IMR-90 (cell line): ENCODE data around the gene ANKRD31. TPM values are rescaled to one million over a fixed set of nuclear protein-coding genes. Genes with fewer than 3 reads are reported as not detected.

Experiments
- ATAC-seq: fragments of 200-7000 bp; cut with Tn5 transposase; 2 replicates; pipeline ENCODE4 v1.9.1; 2020; ENCODE audit warnings: low read depth, mild to moderate bottlenecking, moderate library complexity
- BruUV-seq: library from RNA; stranded (reverse); fragments of 400-500 nt; replicated peaks from 2 replicates; lab custom pipeline; 2021; lab: Mats Ljungman, UMichigan
- CTCF ChIA-PET: fragments of 300-600 bp; formaldehyde crosslinking; extraction: SDS; loops from one replicate; lab custom pipeline; 2021; ENCODE audit warnings: antibody characterized with exemption; lab: Yijun Ruan, JAX
- POLR2A ChIA-PET: fragments of 300-600 bp; sonication (Branson Sonifier 250); formaldehyde crosslinking; loops from one replicate; lab custom pipeline; 2022; ENCODE audit warnings: antibody characterized with exemption; ENCODE audit not compliant: unreplicated experiment; lab: Charles Lee
- DNase-seq: peaks from one replicate; pipeline ENCODE4 v3.0.0; 2013
- H2AFZ ChIP-seq: replicated peaks from 2 replicates; pipeline ENCODE3; 2013; ENCODE audit warnings: low read length, mild to moderate bottlenecking; ENCODE audit not compliant: poor library complexity
- H2AK5ac ChIP-seq: 2 replicates; pipeline ENCODE4 v1.6.1; 2013; ENCODE audit warnings: low read depth, low read length, inconsistent platforms
- H2AK9ac ChIP-seq: replicated peaks from 2 replicates; pipeline ENCODE3; 2013; ENCODE audit warnings: mild to moderate bottlenecking, low read depth, low read length, moderate library complexity; ENCODE audit not compliant: poor library complexity
- H2BK120ac ChIP-seq: 2 replicates; pipeline ENCODE4 v1.6.1; 2013; ENCODE audit warnings: low read depth, low read length, inconsistent platforms
- H2BK15ac ChIP-seq: 3 replicates; pipeline ENCODE4 v1.6.1; 2013; ENCODE audit warnings: low read depth, low read length, inconsistent platforms
- H2BK20ac ChIP-seq: 2 replicates; pipeline ENCODE4 v1.6.1; 2013; ENCODE audit warnings: low read depth, mild to moderate bottlenecking, inconsistent platforms, low read length, moderate library complexity
- H2BK5ac ChIP-seq: 2 replicates; pipeline ENCODE4 v1.6.1; 2013; ENCODE audit warnings: mild to moderate bottlenecking, low read depth, low read length, inconsistent platforms; ENCODE audit not compliant: poor library complexity, severe bottlenecking
- H3K14ac ChIP-seq: replicated peaks from 2 replicates; pipeline ENCODE4 v1.6.1; 2013; ENCODE audit warnings: low read depth, low read length, inconsistent platforms
- H3K18ac ChIP-seq: 2 replicates; pipeline ENCODE4 v1.6.1; 2013; ENCODE audit warnings: low read depth, low read length, control low read depth
- H3K23ac ChIP-seq: 2 replicates; pipeline ENCODE4 v1.6.1; 2013; ENCODE audit warnings: low read depth, low read length, inconsistent platforms
- H3K27ac ChIP-seq: 2 replicates; pipeline ENCODE4 v1.5.1; 2013; ENCODE audit warnings: mild to moderate bottlenecking, control low read depth, low read length; ENCODE audit not compliant: insufficient read depth
- H3K27me3 ChIP-seq: 2 replicates; pipeline ENCODE4 v1.6.1; 2013; ENCODE audit warnings: low read length; ENCODE audit not compliant: control insufficient read depth, insufficient read depth
- H3K36me3 ChIP-seq: 2 replicates; pipeline ENCODE4 v1.6.1; 2013; ENCODE audit warnings: low read length, mixed read lengths; ENCODE audit not compliant: control insufficient read depth, insufficient read depth
- H3K4ac ChIP-seq: 2 replicates; pipeline ENCODE4 v1.6.1; 2013; ENCODE audit warnings: low read depth, low read length, inconsistent platforms
- H3K4me1 ChIP-seq: 2 replicates; pipeline ENCODE4 v1.6.1; 2013; ENCODE audit warnings: low read length, mixed read lengths; ENCODE audit not compliant: control insufficient read depth, insufficient read depth
- H3K4me2 ChIP-seq: 2 replicates; pipeline ENCODE4 v1.6.1; 2013; ENCODE audit warnings: low read depth, mild to moderate bottlenecking, control low read depth, low read length, moderate library complexity
- H3K4me3 ChIP-seq: 2 replicates; pipeline ENCODE4 v1.5.1; 2013; ENCODE audit warnings: low read depth, mild to moderate bottlenecking, control low read depth, low read length, moderate library complexity; ENCODE audit not compliant: insufficient read depth
- H3K56ac ChIP-seq: 2 replicates; pipeline ENCODE4 v1.6.1; 2013; ENCODE audit warnings: low read length, inconsistent platforms; ENCODE audit not compliant: insufficient read depth; ENCODE audit errors: extremely low read depth
- H3K79me1 ChIP-seq, 2 experiments: 2 replicates each; pipeline ENCODE4 v1.6.1; 2013; ENCODE audit warnings: low read length in 2 of 2, inconsistent platforms in 1 of 2, low read depth in 1 of 2
- H3K9ac ChIP-seq: 2 replicates; pipeline ENCODE4 v1.6.1; 2013; ENCODE audit warnings: low read depth, low read length, control low read depth
- H3K9me1 ChIP-seq: 2 replicates; pipeline ENCODE4 v1.6.1; 2013; ENCODE audit warnings: low read length, inconsistent platforms; ENCODE audit not compliant: insufficient read depth
- H3K9me3 ChIP-seq: 2 replicates; pipeline ENCODE4 v1.6.1; 2013; ENCODE audit warnings: low read length; ENCODE audit not compliant: control insufficient read depth, insufficient read depth
- H4K20me1 ChIP-seq: 2 replicates; pipeline ENCODE4 v1.6.1; 2013; ENCODE audit warnings: low read length, inconsistent platforms; ENCODE audit not compliant: insufficient read depth
- H4K5ac ChIP-seq: 2 replicates; pipeline ENCODE4 v1.6.1; 2013; ENCODE audit warnings: mild to moderate bottlenecking, low read depth, low read length, control low read depth
- H4K8ac ChIP-seq, 2 experiments: 2 replicates each; pipeline ENCODE4 v1.6.1; 2013; ENCODE audit warnings: low read depth in 2 of 2, low read length in 2 of 2, control low read depth in 1 of 2, inconsistent platforms in 1 of 2
- H4K91ac ChIP-seq: 2 replicates; pipeline ENCODE4 v1.6.1; 2013; ENCODE audit warnings: low read depth, low read length, inconsistent platforms; ENCODE audit not compliant: insufficient read depth
- CHD1 ChIP-seq: IDR thresholded peaks from 2 replicates; pipeline ENCODE4 v1.6.1; 2012; ENCODE audit warnings: low read depth, low read length, improper control_type of control experiment
- USF2 ChIP-seq: fragments of 150-350 bp; IDR thresholded peaks from 2 replicates; pipeline ENCODE4 v1.6.1; 2017; ENCODE audit warnings: mild to moderate bottlenecking, antibody characterized with exemption, low read length, low read depth
- WGBS, 2 experiments: methylation state at CpG; one replicate each; pipeline versions ENCODE4 v1.1.5 to v1.1.7; 2013; ENCODE audit warnings: missing lambda C conversion rate in 2 of 2; ENCODE audit not compliant: insufficient read length in 1 of 2; ENCODE audit errors: extremely low coverage in 2 of 2; 5-methylcytosine and 5-hydroxymethylcytosine counted together
- dilution Hi-C: fragments of 300-500 bp; cut with HindIII; formaldehyde crosslinking; loops from one replicate; pipeline ENCODE4 v1.14.3; 2018; ENCODE audit warnings: low sequenced_read_pairs; ENCODE audit not compliant: unreplicated experiment
- in situ Hi-C: fragments of 300-500 bp; cut with MboI; formaldehyde crosslinking; loops from 3 replicates; pipeline ENCODE4 v1.14.3; 2019; ENCODE audit warnings: low sequenced_read_pairs, inconsistent platforms, mixed read lengths
- intact Hi-C: fragments of 100-400 bp; cut with micrococcal nuclease; formaldehyde crosslinking; loops from 2 replicates; pipeline ENCODE4 v1.10.0; 2022
- polyA plus RNA-seq, 3 experiments: library from polyadenylated mRNA; depleted of rRNA; stranded (reverse); fragments of >200 nt; gene quantifications; 2 replicates each; pipeline ENCODE4 v1.2.3, GENCODE V29; 2012; ENCODE audit warnings: low replicate concordance in 1 of 3
- total RNA-seq: library from RNA; depleted of rRNA; stranded (reverse); fragments of >200 nt; gene quantifications from 2 replicates; pipeline ENCODE4 v1.2.3, GENCODE V29; 2012

ANKRD31 gene
- total and polyA plus RNA-seq, 2 of the 4 experiments (the other 2 are of a cell fraction), result under 0.01 to 0.02 TPM

- no peak overlapping the region for H3K9ac ChIP-seq
- intact Hi-C loops, result no loop called here
- H3K36me3 ChIP-seq, result no peaks in the 10 kb centered on the region
- DNase-seq (no peak), ATAC-seq (no peak)
- H3K27ac ChIP-seq, result no peak overlapping the region
- H3K4me3 ChIP-seq, result no peak overlapping the region
- TF ChIP-seq CHD1, result no peak
- peak; percentile 44; the same call in 1 of the 2 replicates for TF ChIP-seq USF2
- H2BK5ac ChIP-seq, result no peak overlapping the region
- H3K9me3 ChIP-seq, result 0 out of 2 replicates have a peak, but pooled peaks cover 2% of the 10 kb centered on the region
- H2BK15ac ChIP-seq, result no peak overlapping the region
- H3K14ac ChIP-seq, result no peak overlapping the region
- H4K20me1 ChIP-seq, result no peaks in the 10 kb centered on the region
- ChIA-PET CTCF (no interaction called here), POLR2A (no interaction called here)
- in situ Hi-C loops, result no loop called here
- 80% methylated on average over 1 of the region's 3 CpGs; no CpG with 5 or more reads in 1 of the 2 experiments for WGBS, 2 experiments
- no peak overlapping the region for H2AFZ ChIP-seq
- no peak overlapping the region for H3K18ac ChIP-seq
- H4K5ac ChIP-seq, result no peak overlapping the region
- H3K56ac ChIP-seq, result no peak overlapping the region
- no peak overlapping the region for H3K4ac ChIP-seq
- no TSS peak for BruUV-seq
- no peak overlapping the region for H2BK120ac ChIP-seq
- no peak overlapping the region for H3K4me2 ChIP-seq
- H3K4me1 ChIP-seq, result peaks cover 3% of the 10 kb centered on the region
- no peak overlapping the region for H2BK20ac ChIP-seq
- H3K79me1 ChIP-seq, result no peaks in the 10 kb centered on the region
- no peak overlapping the region for H4K8ac ChIP-seq
- H3K27me3 ChIP-seq, result no peaks in the 10 kb centered on the region
- no peak overlapping the region for H2AK5ac ChIP-seq
- H3K9me1 ChIP-seq, result no peaks in the 10 kb centered on the region; the same call in 1 of the 2 replicates
- H2AK9ac ChIP-seq, result no peak overlapping the region
- dilution Hi-C loops, result no loop called here
- no peak overlapping the region for H4K91ac ChIP-seq
- no peak overlapping the region for H3K23ac ChIP-seq
Observed at GRCh38 chr5:75021219-75021618, 215.5 kb downstream of the ANKRD31 start.
